ENCODE measurements around the gene GREB1.
A peak's percentile ranks its signal among the peaks of the same experiment; 100 is the strongest.

The GREB1 gene

DNA sequence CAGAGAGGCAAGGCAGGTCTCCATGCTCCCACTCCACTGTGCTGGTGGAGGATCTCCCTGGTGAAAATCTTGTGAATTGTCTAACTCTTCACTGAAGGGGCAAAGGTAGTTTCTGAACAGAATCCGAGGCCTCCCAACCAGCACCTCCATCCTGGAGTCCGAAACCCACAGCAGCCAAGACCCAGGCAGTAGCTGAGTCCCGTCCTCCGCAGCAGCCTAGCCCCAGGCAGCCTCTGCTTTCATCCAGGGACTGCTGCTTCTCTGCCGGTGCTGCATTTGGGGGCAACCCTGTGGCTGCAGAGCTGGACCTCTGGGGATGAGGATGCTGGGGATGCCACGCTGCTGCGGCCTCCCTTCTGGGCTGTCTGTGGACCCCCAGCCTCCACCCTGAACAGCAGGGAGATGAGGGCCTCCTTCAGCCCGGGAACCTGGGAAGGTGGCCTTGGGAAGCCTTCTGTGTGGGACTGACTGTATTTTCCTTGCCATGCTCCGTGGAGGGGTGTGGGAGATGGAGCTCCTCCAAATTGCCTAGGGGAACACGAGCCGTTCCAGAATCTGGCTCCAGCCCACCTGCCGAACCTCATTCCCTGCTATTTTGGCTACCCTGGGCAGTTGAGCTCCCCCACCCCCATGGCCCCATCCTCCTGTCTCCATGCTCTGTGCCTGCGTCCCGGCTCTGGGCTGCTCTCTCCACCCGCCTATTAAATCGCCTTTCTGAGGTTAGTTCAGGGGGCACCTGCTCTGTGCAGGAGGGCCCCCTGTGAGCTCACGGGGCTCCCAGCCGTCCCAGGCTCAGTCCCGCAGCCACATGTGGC is 48.2 kb downstream of the GREB1 start:
- no peak for DNase-seq

DNA sequence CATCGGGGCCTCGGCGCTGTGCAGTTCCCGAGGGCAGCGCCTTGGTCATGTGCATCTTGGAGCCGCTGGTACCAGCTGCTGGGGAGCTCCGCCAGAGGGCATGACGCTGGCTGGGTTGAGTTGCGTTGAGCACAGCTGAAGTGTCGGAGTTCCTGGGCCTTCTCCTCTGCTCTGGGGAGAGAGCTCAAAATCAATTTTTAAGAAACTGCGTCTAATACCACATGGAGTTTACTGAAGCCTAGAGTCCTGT is 48.7 kb downstream of the GREB1 start:
- DNase-seq = no peak

GRCh38 chr2:11582862-11583752 is 49.3 kb downstream of the GREB1 start:
- DNase-seq = peak; percentile 93

GRCh38 chr2:11583840-11584524 is 50.1 kb downstream of the GREB1 start:
- peak; percentile 81 for DNase-seq

DNA sequence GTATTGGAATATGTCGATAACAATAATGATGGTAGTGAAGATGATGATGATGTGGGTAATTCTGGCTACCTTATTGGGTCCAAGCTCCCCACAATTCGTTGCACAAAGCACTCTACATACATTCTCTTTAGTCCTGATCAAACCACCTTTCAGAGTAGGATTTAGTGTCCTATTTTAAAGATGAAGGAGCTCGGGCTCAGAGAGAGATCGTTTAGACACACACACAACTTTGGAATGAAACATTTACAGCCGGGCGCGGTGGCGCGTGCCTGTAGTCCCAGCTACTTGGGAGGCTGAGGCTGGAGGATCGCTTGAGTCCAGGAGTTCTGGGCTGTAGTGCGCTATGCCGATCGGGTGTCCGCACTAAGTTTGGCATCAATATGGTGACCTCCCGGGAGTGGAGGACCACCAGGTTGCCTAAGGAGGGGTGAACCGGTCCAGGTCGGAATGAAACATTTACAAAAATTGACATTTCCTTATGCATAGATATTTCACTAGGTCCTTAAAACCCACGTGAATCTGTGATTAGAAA is 50.7 kb downstream of the GREB1 start:
- DNase-seq = no peak

DNA sequence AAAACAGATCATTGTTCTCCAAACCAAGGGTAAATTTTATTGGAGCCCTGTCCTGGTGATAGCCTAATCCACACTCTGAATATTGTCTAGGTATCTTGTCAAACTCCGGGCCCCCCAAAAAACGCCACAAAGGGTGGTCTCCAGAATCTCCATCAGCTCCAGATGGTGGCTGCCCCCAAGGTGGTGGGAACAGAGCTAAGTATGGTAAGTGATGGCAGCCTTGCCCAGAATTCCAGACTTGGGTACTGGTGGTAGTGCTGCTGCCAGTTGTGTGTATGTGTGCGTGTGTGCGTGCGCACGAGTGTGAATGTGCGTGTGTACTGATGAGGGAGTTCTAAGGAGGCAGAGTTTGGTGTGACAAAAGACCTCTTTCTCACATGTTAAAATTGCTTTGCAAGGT is 51.2 kb downstream of the GREB1 start:
- no peak for DNase-seq

DNA sequence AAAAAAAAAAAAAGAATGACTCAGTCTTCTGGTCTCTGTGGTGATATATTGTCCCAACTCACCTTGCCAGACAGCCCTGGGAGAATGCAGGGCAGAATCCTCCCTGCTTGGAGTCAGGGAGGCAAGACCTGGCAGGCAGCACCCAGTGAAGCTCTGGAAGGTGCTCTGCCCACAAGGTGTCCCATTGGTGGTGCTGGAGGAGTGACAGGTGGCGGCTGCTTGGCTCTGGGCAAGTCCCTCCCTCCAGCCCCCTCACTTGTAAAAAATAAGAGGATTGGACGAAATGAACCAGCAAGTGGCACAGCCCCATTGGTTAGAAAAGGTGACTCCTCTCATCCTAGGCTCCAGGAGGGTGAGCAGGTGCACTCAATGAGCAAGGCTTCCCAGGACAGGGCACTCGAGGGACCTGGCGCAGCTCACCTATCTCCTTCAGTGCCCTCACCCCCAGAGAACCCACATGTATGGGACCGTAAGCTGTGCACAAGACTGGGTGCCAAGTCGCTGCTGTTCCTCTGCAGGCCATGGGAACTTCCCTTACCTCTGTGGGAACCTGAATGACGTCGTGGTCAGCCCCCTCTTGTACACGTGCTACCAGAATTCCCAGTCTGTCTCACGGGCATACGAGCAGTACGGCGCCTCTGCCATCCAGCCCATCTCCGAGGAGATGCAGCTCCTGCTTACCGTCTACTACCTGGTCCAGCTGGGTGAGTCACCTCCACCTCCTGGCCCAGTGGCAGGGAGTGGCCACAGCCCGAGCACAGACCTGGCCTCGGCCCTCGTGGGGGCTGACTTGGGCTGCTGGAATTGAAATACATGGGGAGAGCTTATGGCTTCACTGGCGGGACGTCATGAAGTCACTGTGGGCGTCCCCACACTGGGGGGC is 54.6 kb downstream of the GREB1 start:
- DNase-seq = no peak

GRCh38 chr2:11589316-11589940 is 55.6 kb downstream of the GREB1 start:
- DNase-seq = no peak

- no peak for DNase-seq
Observed at GRCh38 chr2:11590193-11590592, 56.3 kb downstream of the GREB1 start.

- no peak for DNase-seq
Observed at GRCh38 chr2:11591091-11591490, 57.2 kb downstream of the GREB1 start.

DNA sequence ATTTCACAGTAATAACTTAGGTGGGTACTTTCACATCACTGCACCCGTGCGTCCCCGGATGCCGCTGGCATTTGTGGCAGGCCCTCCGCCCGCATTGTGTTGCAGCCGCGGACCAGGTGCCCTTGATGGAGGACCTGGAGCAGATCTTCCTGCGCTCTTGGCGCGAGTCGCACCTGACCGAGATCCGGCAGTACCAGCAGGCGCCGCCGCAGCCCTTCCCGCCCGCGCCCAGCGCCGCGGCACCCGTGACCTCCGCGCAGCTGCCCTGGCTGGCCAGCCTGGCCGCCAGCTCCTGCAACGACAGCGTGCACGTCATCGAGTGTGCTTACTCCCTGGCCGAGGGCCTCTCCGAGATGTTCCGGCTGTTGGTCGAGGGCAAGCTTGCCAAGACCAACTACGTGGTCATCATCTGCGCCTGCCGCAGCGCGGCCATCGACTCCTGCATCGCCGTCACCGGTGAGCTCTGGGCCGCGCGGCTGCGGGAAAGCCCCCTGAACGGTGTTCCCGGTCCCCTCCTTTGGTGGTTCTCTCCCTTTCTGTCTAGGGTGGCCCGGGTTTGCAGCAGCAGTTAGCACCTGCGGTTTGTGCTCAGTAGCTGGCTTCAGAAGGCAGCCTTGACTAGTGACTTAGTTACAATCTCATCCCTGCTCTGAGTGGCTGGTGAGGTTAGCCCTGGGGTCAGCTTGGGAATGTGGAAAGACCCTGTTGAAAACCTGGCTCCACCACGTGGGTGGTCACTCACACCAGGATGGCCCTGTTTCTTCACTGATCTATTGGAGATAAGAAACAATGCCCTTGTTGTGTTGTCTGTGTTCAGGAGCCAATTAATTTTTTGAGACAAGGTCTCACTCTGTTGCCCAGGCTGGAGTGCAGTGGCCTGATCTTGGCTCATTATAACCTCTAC is 59.1 kb downstream of the GREB1 start:
- no peak for DNase-seq

- no peak for DNase-seq
Observed at GRCh38 chr2:11596801-11597200, 63.0 kb downstream of the GREB1 start.

DNA sequence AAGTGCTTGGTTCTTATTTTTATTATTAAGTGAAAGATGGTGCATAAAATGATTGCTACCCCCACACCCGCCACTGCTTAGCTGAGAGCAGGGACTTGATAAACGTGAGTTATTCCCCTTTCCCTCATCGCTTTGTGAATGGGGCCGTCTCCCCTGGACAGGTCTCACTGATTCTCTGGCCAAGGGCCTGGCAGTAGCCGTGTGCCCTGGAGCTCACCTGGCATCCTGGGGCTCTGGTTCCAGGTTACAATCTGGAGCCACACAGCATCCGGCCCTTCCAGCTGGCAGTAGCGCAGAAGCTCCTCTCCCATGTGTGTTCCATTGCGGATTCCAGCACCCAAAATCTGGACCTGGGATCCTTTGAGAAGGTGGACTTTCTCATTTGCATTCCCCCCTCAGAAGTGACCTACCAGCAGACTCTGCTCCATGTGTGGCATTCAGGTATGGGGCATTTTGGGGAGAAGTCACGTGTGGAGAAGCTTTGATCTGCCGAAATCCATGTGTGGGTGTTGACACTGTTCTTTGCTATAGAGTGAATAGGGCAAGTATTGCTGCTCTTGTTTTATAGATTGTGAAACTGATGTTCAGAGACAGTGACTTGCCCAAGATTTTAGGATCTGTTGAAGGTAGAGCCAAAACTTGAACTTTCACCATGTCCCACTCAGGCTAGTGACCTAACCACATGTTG is 63.8 kb downstream of the GREB1 start:
- DNase-seq = no peak

GRCh38 chr2:11598228-11598731 is 64.4 kb downstream of the GREB1 start:
- peak; percentile 4 for DNase-seq

DNA sequence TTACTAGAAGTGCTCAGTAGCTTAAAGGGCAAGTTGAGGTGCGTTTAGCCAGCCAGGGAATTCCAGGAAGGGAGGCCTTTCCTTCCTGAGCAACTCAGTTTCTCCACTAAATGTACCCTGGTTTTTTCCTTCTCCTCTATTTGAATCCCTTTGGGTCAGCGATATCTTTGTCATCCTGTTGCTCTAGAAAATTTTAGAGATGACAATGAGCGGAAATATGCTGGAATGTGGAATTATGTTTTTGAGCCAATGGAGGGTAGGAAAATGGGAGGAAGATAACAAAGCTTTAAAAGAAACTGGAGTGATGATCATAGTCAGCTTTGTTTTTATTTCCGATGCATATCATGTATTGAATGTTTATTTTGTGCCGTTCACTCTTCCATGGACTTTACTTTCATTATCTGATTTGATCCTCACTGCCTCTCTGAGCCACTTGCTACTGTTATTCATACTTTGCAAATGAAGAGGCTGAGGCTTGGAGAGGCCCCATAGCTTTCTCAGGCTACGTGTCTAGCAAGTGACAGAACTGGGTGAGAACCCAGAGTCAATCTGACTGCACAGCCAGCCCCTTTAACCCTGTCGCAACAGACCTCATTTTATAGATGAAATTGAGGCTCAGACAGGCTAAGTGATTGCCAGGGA is 68.8 kb downstream of the GREB1 start:
- DNase-seq = no peak

DNA sequence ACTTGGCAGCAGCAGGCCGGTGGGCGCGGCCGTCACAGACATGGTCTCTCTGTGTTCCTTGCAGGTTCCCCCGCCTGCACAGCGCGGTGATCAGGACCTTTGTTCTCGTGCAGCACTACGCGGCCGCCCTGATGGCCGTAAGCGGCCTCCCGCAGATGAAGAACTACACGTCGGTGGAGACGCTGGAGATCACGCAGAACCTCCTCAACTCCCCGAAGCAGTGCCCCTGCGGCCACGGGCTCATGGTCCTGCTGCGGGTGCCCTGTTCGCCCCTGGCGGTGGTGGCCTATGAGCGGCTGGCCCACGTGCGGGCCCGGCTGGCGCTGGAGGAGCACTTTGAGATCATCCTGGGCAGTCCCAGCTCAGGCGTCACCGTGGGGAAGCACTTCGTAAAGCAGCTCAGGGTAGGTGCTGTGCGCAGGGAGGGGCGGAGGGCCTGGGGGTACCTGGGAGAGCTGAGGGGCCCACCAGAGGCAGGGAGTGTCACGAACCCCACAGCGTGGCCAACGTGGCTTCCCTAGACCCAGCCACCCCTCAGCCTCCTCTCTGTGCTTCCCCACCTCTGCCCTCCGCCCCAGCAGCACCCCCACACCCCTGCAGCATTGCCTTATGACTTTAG is 76.9 kb downstream of the GREB1 start:
- no peak for DNase-seq

- DNase-seq = no peak
Observed at GRCh38 chr2:11611251-11611650, 77.4 kb downstream of the GREB1 start.

DNA sequence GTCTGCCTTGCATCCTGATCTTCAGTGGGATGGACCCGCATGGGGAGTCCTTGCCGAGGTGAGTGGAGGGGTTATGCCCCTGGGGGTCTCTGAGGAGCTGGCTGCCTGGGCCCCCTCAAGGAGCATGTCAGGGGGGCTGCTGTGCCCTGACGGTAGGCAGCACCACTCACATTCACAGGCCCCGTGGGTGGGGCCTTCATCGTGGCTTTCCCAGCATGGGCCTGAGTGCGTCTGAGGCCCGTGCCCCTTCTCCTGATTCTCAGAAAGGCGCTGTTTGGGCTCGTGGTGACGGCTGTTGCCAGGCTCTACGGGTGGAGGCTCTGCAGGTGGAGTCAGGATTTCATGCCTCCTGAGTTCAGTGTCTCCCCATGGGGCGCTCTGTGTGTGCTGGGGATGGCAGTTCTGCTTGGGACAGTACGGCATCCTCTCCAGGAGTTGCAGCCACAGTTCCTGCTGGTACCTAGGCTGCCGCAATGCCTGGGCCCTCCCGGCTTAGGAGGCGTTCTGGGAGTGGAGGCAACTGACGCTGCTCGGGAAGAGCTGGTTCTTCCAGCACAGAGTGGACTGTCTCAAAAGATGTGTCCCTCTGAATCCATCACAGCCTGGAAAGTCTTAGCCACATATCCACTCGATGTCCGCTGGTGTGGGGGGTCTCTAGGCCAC is 78.8 kb downstream of the GREB1 start:
- DNase-seq = no peak

Data from NCI-H69 (cell line).